ENCODE data around the gene RIOK1.

DNA sequence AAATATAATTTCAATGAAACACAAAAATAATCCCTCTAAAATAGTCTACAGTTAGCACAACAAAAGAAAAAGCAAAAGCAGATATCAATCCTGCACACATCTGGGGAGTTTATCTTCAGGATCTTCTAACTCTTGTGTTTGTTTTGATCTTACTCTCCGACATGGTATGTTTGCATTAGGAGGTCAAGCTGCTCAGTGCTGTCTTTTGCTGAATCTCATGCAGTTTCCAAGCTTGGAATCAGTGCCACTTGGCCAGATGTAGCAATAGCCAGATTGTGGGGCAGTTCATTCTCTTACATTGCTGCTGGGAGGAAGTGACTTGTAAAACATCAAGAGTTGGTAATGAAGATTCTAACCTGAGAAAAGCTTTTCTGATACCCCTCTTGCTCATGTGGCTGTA lies 29.5 kb downstream of the RIOK1 start:
- TF ChIP-seq, protein P1, sequence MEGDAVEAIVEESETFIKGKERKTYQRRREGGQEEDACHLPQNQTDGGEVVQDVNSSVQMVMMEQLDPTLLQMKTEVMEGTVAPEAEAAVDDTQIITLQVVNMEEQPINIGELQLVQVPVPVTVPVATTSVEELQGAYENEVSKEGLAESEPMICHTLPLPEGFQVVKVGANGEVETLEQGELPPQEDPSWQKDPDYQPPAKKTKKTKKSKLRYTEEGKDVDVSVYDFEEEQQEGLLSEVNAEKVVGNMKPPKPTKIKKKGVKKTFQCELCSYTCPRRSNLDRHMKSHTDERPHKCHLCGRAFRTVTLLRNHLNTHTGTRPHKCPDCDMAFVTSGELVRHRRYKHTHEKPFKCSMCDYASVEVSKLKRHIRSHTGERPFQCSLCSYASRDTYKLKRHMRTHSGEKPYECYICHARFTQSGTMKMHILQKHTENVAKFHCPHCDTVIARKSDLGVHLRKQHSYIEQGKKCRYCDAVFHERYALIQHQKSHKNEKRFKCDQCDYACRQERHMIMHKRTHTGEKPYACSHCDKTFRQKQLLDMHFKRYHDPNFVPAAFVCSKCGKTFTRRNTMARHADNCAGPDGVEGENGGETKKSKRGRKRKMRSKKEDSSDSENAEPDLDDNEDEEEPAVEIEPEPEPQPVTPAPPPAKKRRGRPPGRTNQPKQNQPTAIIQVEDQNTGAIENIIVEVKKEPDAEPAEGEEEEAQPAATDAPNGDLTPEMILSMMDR (IDR thresholded peaks at IDR 0.05), result no peak
- no peak for TF ChIP-seq POLR2AphosphoS5 (IDR thresholded peaks at IDR 0.05)
- TF ChIP-seq POLR2A (IDR thresholded peaks at IDR 0.05), result no peak
- no peak for TF ChIP-seq EP300 (IDR thresholded peaks at IDR 0.05; ENCODE audit: low read depth)
